Measurements from ENCODE around the gene CLCA4.
"Not testable (repeated sequence)": the region's sequence is repeated elsewhere in the genome, so short reads cannot be mapped to it uniquely, and the experiment has no call there.

Gene CLCA4

GRCh38 chr1:86530211-86530845 lies 16.6 kb upstream of the CLCA4 start:
- DNase-seq: no peak

GRCh38 chr1:86537928-86538695 lies 8.8 kb upstream of the CLCA4 start:
- DNase-seq: no peak

- DNase-seq: no peak
Measured at GRCh38 chr1:86538775-86539174, 8.1 kb upstream of the CLCA4 start.

- DNase-seq: no peak
Measured at GRCh38 chr1:86541859-86542258, 5.0 kb upstream of the CLCA4 start.

- no peak for DNase-seq
Measured at GRCh38 chr1:86542631-86543030, 4.2 kb upstream of the CLCA4 start.

- DNase-seq: no peak
Measured at GRCh38 chr1:86548839-86549238, 2.0 kb downstream of the CLCA4 start.

- no peak for DNase-seq
Measured at GRCh38 chr1:86551305-86551704, 4.4 kb downstream of the CLCA4 start.

- no peak for DNase-seq
Measured at GRCh38 chr1:86552376-86552775, 5.5 kb downstream of the CLCA4 start.

- DNase-seq: no peak
Measured at GRCh38 chr1:86557739-86558138, 10.9 kb downstream of the CLCA4 start.

- no peak for DNase-seq
Measured at GRCh38 chr1:86563849-86564248, 17.0 kb downstream of the CLCA4 start.

- no peak for DNase-seq
Measured at GRCh38 chr1:86567341-86567740, 20.5 kb downstream of the CLCA4 start.

GRCh38 chr1:86567878-86568277 lies 21.0 kb downstream of the CLCA4 start:
- no peak for DNase-seq

- no peak for DNase-seq
Measured at GRCh38 chr1:86573763-86574484, 27.0 kb downstream of the CLCA4 start.

GRCh38 chr1:86581231-86581630 lies 34.4 kb downstream of the CLCA4 start:
- DNase-seq: no peak

- DNase-seq: no peak
Measured at GRCh38 chr1:86582161-86582560, 35.3 kb downstream of the CLCA4 start.

- no peak for DNase-seq
Measured at GRCh38 chr1:86583032-86583431, 36.2 kb downstream of the CLCA4 start.

GRCh38 chr1:86583593-86583992 lies 36.7 kb downstream of the CLCA4 start:
- no peak for DNase-seq

GRCh38 chr1:86594284-86594770 lies 47.4 kb downstream of the CLCA4 start:
- no peak for DNase-seq

- DNase-seq: no peak
Measured at GRCh38 chr1:86596224-86596623, 49.3 kb downstream of the CLCA4 start.

- no peak for DNase-seq
Measured at GRCh38 chr1:86596741-86597290, 49.9 kb downstream of the CLCA4 start.

- not testable (repeated sequence) for DNase-seq
Measured at GRCh38 chr1:86606080-86606479, 59.2 kb downstream of the CLCA4 start.

- no peak for DNase-seq
Measured at GRCh38 chr1:86616433-86616832, 69.6 kb downstream of the CLCA4 start.

- no peak for DNase-seq
Measured at GRCh38 chr1:86616871-86617270, 70.0 kb downstream of the CLCA4 start.

- no peak for DNase-seq
Measured at GRCh38 chr1:86618358-86618757, 71.5 kb downstream of the CLCA4 start.
